Keratinocyte (primary cell): ENCODE data around the gene KRTAP19-6.

Experiments
- CTCF ChIP-seq, 3 experiments: IDR thresholded peaks in 1 of 3; conservative IDR thresholded peaks in 1 of 3; optimal IDR thresholded peaks in 1 of 3; 2 replicates in 2 of 3; 3 replicates in 1 of 3; pipeline versions ENCODE3 to v1.5.1; 2011; ENCODE audit warnings: low read length in 3 of 3, mild to moderate bottlenecking in 3 of 3, moderate library complexity in 2 of 3, control low read depth in 1 of 3, inconsistent platforms in 1 of 3; ENCODE audit not compliant: insufficient read depth in 2 of 3; ENCODE audit errors: extremely low read depth in 1 of 3
- EZH2 ChIP-seq: IDR thresholded peaks from one replicate; pipeline ENCODE4 v1.6.1; 2012; ENCODE audit warnings: inconsistent platforms, mild to moderate bottlenecking, low read length, moderate library complexity

GRCh38 chr21:30561264-30561895, 19.7 kb upstream of the KRTAP19-6 start, which contains the start of gene KRTAP19-7:
- no peak for TF ChIP-seq CTCF (optimal IDR thresholded peaks at IDR 0.05 in 1 of 3, IDR thresholded peaks at IDR 0.05 in 1 of 3, conservative IDR thresholded peaks at IDR 0.05 in 1 of 3; ENCODE audit: extremely low read depth in 1 of 3, insufficient read depth in 2 of 3, low read length in 3 of 3)
- TF ChIP-seq EZH2 = no peak
